Measurements from ENCODE around the gene MACROD1. TPM values are rescaled to one million over a fixed set of nuclear protein-coding genes. Genes with fewer than 3 reads are reported as not detected.

MACROD1 gene
- total and polyA plus RNA-seq, 2 donors (not counting 1 experiment from before 2014, with no cell fraction given) = 2.7 to 8.6 TPM

GRCh38 chr11:64113462-64113780 is 52.5 kb downstream of the MACROD1 start:
- Histone ChIP-seq H3K36me3 (replicated peaks in 1 of 2; ENCODE audit: control extremely low read depth in 1 of 2, control insufficient read depth in 1 of 2, extremely low read depth in 1 of 2, insufficient read depth in 2 of 2, low read length in 1 of 2) (no peaks in the 10 kb centered on the region), H3K4me2 (replicated peaks; ENCODE audit: low read depth, low read length, poor library complexity, severe bottlenecking) (no peak overlapping the region), H3K79me2 (ENCODE audit: control insufficient read depth, insufficient read depth, low read length) (no peaks in the 10 kb centered on the region), H3K27me3 (replicated peaks in 1 of 4; ENCODE audit: control extremely low read depth in 1 of 4, control insufficient read depth in 3 of 4, insufficient read depth in 4 of 4, low read length in 3 of 4) (no peaks in the 10 kb centered on the region), H3K4me3 (ENCODE audit: control extremely low read depth in 1 of 5, extremely low read depth in 1 of 5, insufficient read depth in 1 of 5, low read depth in 2 of 5, low read length in 4 of 5) (no peak overlapping the region), H3K9me3 (ENCODE audit: control extremely low read depth in 1 of 3, control insufficient read depth in 2 of 3, insufficient read depth in 1 of 3, low read length in 2 of 3) (no peaks in the 10 kb centered on the region), H3K27ac (ENCODE audit: low read length in 2 of 2) (no peak overlapping the region), H2AFZ (ENCODE audit: insufficient read depth, low read depth, low read length, poor library complexity, severe bottlenecking) (no peak overlapping the region), H4K20me1 (ENCODE audit: control insufficient read depth, insufficient read depth, low read length, poor library complexity, severe bottlenecking) (no peaks in the 10 kb centered on the region), H3K4me1 (ENCODE audit: control insufficient read depth in 2 of 2, insufficient read depth in 2 of 2, low read length in 2 of 2) (no peaks in the 10 kb centered on the region), H3K9ac (ENCODE audit: low read length) (no peak overlapping the region)
- POLR2A ChIA-PET = no interaction called here
- H3K9me3 Mint-ChIP-seq (ENCODE audit: insufficient read depth) = no peaks in the 10 kb centered on the region
- ATAC-seq (ENCODE audit: low read depth) (no peak), DNase-seq (no peak)
- intact Hi-C loops (cut with micrococcal nuclease) = no loop called here
- H3K4me3 Mint-ChIP-seq = no peak overlapping the region
- H3K27me3 Mint-ChIP-seq = no peaks in the 10 kb centered on the region
- CTCF ChIA-PET = no interaction called here
- TF ChIP-seq, protein P1, sequence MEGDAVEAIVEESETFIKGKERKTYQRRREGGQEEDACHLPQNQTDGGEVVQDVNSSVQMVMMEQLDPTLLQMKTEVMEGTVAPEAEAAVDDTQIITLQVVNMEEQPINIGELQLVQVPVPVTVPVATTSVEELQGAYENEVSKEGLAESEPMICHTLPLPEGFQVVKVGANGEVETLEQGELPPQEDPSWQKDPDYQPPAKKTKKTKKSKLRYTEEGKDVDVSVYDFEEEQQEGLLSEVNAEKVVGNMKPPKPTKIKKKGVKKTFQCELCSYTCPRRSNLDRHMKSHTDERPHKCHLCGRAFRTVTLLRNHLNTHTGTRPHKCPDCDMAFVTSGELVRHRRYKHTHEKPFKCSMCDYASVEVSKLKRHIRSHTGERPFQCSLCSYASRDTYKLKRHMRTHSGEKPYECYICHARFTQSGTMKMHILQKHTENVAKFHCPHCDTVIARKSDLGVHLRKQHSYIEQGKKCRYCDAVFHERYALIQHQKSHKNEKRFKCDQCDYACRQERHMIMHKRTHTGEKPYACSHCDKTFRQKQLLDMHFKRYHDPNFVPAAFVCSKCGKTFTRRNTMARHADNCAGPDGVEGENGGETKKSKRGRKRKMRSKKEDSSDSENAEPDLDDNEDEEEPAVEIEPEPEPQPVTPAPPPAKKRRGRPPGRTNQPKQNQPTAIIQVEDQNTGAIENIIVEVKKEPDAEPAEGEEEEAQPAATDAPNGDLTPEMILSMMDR (IDR thresholded peaks at IDR 0.05) = no peak
- TF ChIP-seq EZH2 (IDR thresholded peaks at IDR 0.05; ENCODE audit: borderline replicate concordance, insufficient read depth, low read depth, low read length, poor library complexity, severe bottlenecking) = no peak
- whole genome bisulfite sequencing (ENCODE audit: insufficient coverage) = 93% methylated on average over 2 of the region's 2 CpGs
- no peaks in the 10 kb centered on the region for H3K4me1 Mint-ChIP-seq
- H3K27ac Mint-ChIP-seq = no peak overlapping the region

DNA sequence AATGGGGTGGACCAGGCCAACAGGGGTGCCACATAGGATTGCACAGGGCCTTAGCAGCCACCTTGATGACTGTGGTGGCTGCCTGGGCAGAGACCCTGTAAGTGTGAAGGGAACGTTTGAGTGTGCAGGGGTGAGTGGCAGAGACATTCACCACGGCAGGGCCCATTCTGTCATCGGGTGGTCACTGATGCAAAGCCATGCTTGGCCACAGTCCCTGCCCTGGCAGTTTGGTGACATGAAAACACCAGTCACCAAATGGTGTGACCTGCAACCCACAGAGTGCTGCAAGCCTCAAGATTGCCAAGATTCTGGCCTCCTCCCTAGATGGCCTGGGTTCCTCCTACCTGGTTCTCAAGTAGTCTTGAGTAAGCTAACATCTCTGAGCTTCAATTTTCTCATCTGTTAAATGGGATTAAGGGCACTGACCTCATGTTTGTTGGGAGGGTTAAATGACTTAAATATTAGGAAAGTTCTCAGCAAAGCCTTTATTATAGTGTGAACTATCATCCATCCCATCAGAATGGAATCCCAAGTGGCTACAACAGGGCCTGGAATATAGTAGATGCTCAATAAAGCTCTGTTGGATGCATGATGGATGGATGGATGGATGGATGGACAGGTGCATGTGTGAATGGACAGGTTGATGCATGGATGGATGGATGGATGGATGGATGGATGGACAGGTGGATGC is 53.0 kb downstream of the MACROD1 start:
- Histone ChIP-seq H3K4me1 (ENCODE audit: control insufficient read depth in 2 of 2, insufficient read depth in 2 of 2, low read length in 2 of 2) (no peaks in the 10 kb centered on the region), H3K27ac (ENCODE audit: low read length in 2 of 2) (no peak overlapping the region), H3K36me3 (replicated peaks in 1 of 2; ENCODE audit: control extremely low read depth in 1 of 2, control insufficient read depth in 1 of 2, extremely low read depth in 1 of 2, insufficient read depth in 2 of 2, low read length in 1 of 2) (no peaks in the 10 kb centered on the region), H2AFZ (ENCODE audit: insufficient read depth, low read depth, low read length, poor library complexity, severe bottlenecking) (no peak overlapping the region), H3K4me3 (ENCODE audit: control extremely low read depth in 1 of 5, extremely low read depth in 1 of 5, insufficient read depth in 1 of 5, low read depth in 2 of 5, low read length in 4 of 5) (no peak overlapping the region), H3K9ac (ENCODE audit: low read length) (no peak overlapping the region), H3K79me2 (ENCODE audit: control insufficient read depth, insufficient read depth, low read length) (no peaks in the 10 kb centered on the region), H3K27me3 (replicated peaks in 1 of 4; ENCODE audit: control extremely low read depth in 1 of 4, control insufficient read depth in 3 of 4, insufficient read depth in 4 of 4, low read length in 3 of 4) (no peaks in the 10 kb centered on the region), H3K4me2 (replicated peaks; ENCODE audit: low read depth, low read length, poor library complexity, severe bottlenecking) (no peak overlapping the region), H3K9me3 (ENCODE audit: control extremely low read depth in 1 of 3, control insufficient read depth in 2 of 3, insufficient read depth in 1 of 3, low read length in 2 of 3) (no peaks in the 10 kb centered on the region), H4K20me1 (ENCODE audit: control insufficient read depth, insufficient read depth, low read length, poor library complexity, severe bottlenecking) (no peaks in the 10 kb centered on the region)
- intact Hi-C loops (cut with micrococcal nuclease) = no loop called here
- H3K27me3 Mint-ChIP-seq = no peaks in the 10 kb centered on the region
- no peaks in the 10 kb centered on the region for H3K4me1 Mint-ChIP-seq
- no peaks in the 10 kb centered on the region for H3K9me3 Mint-ChIP-seq (ENCODE audit: insufficient read depth)
- no peak for ATAC-seq (ENCODE audit: low read depth)
- no peak overlapping the region for H3K27ac Mint-ChIP-seq
- ChIA-PET POLR2A (no interaction called here), CTCF (no interaction called here)
- WGBS (ENCODE audit: insufficient coverage) = 65% methylated on average over 3 of the region's 3 CpGs
- no peak for DNase-seq
- no peak overlapping the region for H3K4me3 Mint-ChIP-seq
- TF ChIP-seq EZH2 (IDR thresholded peaks at IDR 0.05; ENCODE audit: borderline replicate concordance, insufficient read depth, low read depth, low read length, poor library complexity, severe bottlenecking) = no peak
- TF ChIP-seq, protein P1 (IDR thresholded peaks at IDR 0.05) = no peak

Data from B cell (primary cell).